ENCODE data around the gene RSPH9.

The RSPH9 gene

DNA sequence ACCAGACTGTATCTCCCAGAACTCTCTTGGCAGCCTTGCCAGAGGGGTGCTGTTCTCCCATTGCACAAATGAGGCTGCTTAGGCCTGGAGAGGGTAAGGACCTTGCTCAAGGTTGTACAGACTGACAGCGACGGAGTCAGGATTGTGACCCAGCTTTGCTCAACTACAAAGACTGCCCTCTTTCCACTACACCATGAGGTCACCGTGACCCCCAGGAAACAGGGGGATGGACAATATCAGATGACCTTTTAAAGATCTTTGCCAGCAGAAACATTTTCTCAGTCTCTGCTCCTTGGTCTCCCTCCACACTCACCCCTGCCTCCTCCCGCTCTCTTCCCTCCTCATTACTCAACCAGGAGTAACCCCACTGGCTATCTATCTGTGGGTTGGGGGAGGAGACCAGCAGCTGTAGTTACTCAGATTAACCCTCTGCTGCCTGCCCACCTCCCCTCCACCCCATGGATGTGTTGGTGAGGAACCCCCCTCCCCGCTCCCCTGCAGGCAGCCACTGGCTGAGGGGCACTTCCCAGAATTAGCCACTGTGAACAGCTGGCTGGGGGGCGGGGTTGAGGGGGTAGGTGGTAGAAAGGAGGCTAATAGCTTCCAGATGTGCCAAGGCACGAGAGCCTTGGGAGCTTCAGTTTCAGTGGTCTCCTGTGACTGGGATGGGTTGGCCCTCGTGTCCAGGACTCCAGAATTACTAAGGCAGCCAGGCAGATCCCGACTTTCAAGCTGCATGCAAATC lies 69.6 kb downstream of the RSPH9 start:
- no peak for FAIRE-seq

DNA sequence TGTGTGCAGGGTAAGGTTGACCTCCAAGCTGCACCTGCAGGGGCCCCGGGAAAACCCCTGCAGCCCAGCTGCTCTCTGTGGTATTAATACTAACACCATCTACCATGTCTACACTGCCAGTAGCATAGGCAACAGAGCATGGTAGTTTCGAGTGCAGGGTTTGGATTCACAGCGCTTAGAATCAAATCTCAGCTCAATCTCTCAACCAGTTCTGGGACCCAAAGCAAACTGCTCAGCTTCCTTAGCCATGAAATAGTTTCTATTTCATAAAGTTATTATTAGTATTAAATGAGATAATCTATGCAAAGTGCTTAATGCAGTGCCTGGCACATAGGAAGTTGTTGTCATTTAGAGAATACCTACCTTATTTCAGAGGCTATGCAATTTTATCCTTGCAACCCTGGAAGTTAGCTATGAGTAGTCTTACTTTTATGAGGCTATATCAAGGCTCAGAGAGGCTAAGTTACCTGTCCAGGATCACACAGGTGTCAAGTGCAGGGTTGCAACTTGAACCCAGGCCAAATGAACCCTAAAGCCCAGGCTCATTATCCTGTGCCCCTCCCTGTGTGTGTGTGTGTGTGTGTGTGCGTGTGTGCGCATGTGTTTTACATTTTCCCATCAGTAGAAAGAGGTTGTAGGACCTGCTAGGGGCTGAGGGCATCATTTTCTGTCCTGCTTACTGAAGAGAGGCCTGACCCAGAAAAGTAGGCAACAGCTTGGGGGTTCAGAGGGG lies 70.4 kb downstream of the RSPH9 start:
- FAIRE-seq: no peak

DNA sequence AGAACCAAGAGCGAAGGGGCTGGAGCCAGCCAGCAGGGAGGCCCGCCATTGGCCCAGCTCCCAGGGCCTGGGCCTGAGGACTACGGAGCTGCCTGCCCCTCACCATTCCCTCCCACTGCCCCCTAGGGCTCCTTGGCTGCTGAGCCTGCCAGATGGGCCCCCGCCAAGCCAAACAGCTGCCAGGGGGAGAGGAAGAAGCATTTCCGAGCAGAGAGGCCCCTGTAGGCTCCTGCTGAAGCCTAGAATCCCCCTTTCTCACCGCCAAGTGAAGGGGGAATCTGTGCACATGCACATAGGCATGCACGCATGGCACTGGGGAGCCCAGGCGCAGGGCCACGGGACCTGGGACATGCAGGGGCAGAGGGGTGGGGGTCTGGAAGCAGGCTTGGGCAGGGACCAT lies 71.3 kb downstream of the RSPH9 start:
- FAIRE-seq: no peak

DNA sequence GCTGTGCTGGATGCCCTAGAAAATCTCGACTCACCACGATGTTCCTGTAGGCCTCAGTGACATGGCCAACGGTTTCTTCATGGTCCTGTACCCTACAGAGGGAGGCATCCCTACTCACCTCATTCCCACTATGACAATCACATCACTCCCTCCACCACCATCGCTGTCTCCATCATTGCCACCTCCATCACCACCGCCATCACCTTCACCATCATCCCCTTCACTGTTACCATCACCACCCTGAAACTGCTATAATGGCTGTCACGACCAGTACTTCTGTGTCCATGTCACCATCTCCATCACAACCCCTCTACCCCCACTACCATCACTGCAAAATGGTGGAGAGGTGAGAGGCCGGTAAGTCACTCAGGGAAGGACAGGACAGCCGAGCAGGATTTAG lies 72.6 kb downstream of the RSPH9 start:
- no peak for FAIRE-seq

DNA sequence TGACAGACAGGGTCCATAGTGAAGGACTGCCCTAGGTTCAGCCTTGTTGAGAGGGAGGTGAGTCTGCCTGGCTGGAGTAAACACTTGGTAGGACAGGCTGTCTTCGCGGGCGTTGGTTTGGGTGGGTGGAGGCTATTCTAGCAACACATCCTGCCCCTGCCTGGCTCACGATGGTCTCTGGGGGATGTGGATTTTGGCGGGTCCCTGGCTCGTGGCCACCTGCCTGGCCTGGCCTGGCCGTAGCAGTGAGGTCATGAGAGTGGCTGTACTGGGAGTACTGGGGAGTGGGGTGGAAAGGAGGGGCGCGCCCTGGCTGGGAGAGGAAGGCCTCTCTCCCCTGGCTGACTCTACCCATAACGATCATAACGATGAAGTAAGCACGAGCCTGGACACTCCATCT lies 73.0 kb downstream of the RSPH9 start:
- FAIRE-seq: no peak

DNA sequence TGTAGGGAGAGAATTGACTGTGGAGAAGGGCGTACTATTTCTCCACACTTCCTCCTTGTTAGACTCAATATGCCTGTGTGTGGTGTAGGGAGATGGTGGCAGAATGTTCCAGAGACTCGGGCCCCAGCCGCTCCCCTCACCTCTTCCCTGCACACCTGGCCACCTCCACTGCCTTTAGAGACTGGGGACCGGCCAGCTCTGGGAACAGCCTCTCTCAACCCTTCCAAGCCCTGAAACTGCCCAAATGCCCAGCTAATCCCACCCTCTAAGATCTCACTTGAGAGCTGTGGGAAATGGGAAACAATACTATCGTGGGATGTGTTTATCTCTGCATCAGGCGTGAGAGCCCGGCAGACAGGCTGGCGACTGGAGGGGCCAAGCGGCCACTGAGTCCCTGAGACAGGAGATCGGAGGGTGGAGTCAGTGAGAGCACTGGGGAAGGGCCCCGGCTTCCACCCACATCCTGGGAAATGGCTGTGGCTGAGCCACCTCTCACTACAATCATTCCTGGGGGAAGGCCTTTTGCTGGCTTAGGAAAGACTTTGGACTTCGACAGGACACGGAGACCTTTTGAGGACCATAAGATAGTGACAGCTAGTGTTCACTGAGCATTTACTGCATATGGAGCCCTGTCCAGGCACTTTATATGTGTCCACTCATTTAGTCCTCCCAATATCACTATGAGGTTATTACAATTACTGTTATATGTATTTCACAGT lies 73.7 kb downstream of the RSPH9 start:
- no peak for FAIRE-seq

DNA sequence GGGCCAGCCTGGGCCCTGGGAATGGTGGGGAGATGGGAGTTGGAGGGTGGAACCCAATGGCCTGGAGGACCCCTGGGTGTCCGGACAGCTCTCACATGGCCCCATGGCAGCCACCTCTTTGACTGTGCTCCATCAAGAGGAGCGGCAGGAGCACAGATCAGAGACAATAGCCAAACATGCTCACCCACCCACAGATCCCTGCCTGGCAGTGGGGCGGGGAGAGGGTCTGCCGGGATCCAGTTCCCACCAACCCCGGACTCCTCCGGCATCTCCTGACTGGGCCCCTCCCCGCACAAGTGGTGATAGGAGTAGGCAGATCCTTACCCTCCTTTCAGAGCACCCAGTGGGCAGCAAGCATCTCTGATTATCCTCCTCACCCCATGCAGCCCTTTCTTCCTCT lies 74.7 kb downstream of the RSPH9 start:
- FAIRE-seq: no peak

DNA sequence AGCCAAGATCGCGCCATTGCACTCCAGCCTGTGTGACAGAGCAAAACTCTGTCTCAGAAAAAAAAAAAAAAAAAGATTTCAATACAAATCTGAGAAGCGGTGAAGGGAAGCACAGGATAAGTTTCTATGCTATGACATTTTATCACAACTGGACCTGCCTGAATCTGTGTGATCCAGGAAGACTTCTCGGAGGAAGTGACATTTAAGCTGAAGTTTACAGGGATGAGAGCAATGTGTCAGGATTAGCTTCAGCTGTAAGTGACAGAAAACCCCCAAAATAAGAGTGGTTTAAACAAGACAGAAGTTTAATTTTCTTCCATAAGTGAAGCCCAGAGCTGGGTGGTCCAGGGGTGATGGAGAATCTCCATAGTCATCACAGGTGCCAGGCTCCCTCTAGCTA lies 76.2 kb downstream of the RSPH9 start:
- FAIRE-seq: no peak
